ENCODE measurements around the gene GHDC. TPM values are rescaled to one million over a fixed set of nuclear protein-coding genes. Genes with fewer than 3 reads are reported as not detected.
"Not testable (repeated sequence)": the region's sequence is repeated elsewhere in the genome, so short reads cannot be mapped to it uniquely, and the experiment has no call there.

The GHDC gene
- total RNA-seq: 10 to 100 TPM; 29.1 to 53.0 (median 33.1) TPM

- H3K9me3 ChIP-seq: no peaks in the 10 kb centered on the region
- peak within 1 kb of the TSS; percentile 82 to 89 for H3K27ac ChIP-seq
- no peaks in the 10 kb centered on the region for H3K27me3 ChIP-seq
- intact Hi-C loops (cut with DNase I; ENCODE audit: low total_unique reads): no loop called here
- H3K4me3 ChIP-seq: peak within 1 kb of the TSS; percentile 75 to 84 (median 78)
- DNase-seq (ENCODE audit: low spot score in 2 of 2): peak; percentile 72 to 78
- TF ChIP-seq CTCF (IDR thresholded peaks at IDR 0.05) (no peak), POLR2A (IDR thresholded peaks at IDR 0.05) (no peak), POLR2AphosphoS5 (IDR thresholded peaks at IDR 0.05) (peak; percentile 49 to 61 (median 60))
- H3K36me3 ChIP-seq: no peaks in the 10 kb centered on the region
- peaks cover 0 to 7% of the 10 kb centered on the region in 2 donors for H3K4me1 ChIP-seq
Measured at GRCh38 chr17:42193969-42194899, at the start of gene GHDC. GHDC (minus strand) TSS chr17:42194494; CDS start chr17:42193581, 913 bp downstream.

GRCh38 chr17:42243493-42243982, 49.2 kb upstream of the GHDC start:
- Histone ChIP-seq H3K36me3 (no peaks in the 10 kb centered on the region), H3K9me3 (no peaks in the 10 kb centered on the region), H3K27ac (no peak overlapping the region), H3K4me3 (no peak overlapping the region), H3K27me3 (no peaks in the 10 kb centered on the region), H3K4me1 (no peaks in the 10 kb centered on the region)
- intact Hi-C loops (cut with DNase I; ENCODE audit: low total_unique reads): no loop called here
- DNase-seq (ENCODE audit: low spot score in 2 of 2): no peak
- no peak for TF ChIP-seq POLR2AphosphoS5 (IDR thresholded peaks at IDR 0.05)
- no peak for TF ChIP-seq CTCF (IDR thresholded peaks at IDR 0.05)
- TF ChIP-seq POLR2A (IDR thresholded peaks at IDR 0.05): no peak

- no peak for TF ChIP-seq POLR2AphosphoS5 (IDR thresholded peaks at IDR 0.05)
- no peak for TF ChIP-seq CTCF (IDR thresholded peaks at IDR 0.05)
- TF ChIP-seq POLR2A (IDR thresholded peaks at IDR 0.05): no peak
- H3K4me1 ChIP-seq: no peaks in the 10 kb centered on the region
- no peaks in the 10 kb centered on the region for H3K36me3 ChIP-seq
- H3K27me3 ChIP-seq: no peaks in the 10 kb centered on the region
- H3K4me3 ChIP-seq: no peak overlapping the region
- H3K27ac ChIP-seq: no peak overlapping the region
- DNase-seq (ENCODE audit: low spot score in 2 of 2): no peak
- H3K9me3 ChIP-seq: no peaks in the 10 kb centered on the region
- intact Hi-C loops (cut with DNase I; ENCODE audit: low total_unique reads): no loop called here
Measured at GRCh38 chr17:42241871-42242270, 47.6 kb upstream of the GHDC start.

- H3K4me1 ChIP-seq; H3K27me3 ChIP-seq; H3K27ac ChIP-seq; H3K36me3 ChIP-seq; H3K9me3 ChIP-seq; intact Hi-C loops (cut with DNase I; ENCODE audit: low total_unique reads); DNase-seq (ENCODE audit: low spot score in 2 of 2); H3K4me3 ChIP-seq: not testable (repeated sequence)
Measured at GRCh38 chr17:42240863-42241262, 46.6 kb upstream of the GHDC start.

- Histone ChIP-seq H3K27me3 (no peaks in the 10 kb centered on the region), H3K27ac (no peak overlapping the region), H3K36me3 (no peaks in the 10 kb centered on the region), H3K4me3 (no peak overlapping the region), H3K9me3 (no peaks in the 10 kb centered on the region), H3K4me1 (no peaks in the 10 kb centered on the region)
- intact Hi-C loops (cut with DNase I; ENCODE audit: low total_unique reads): no loop called here
- no peak for TF ChIP-seq POLR2AphosphoS5 (IDR thresholded peaks at IDR 0.05)
- TF ChIP-seq POLR2A (IDR thresholded peaks at IDR 0.05): no peak
- no peak for TF ChIP-seq CTCF (IDR thresholded peaks at IDR 0.05)
- DNase-seq (ENCODE audit: low spot score in 2 of 2): no peak
Measured at GRCh38 chr17:42240201-42240600, 45.9 kb upstream of the GHDC start.

- H3K4me3 ChIP-seq; DNase-seq (ENCODE audit: low spot score in 2 of 2); H3K36me3 ChIP-seq; H3K27me3 ChIP-seq; H3K27ac ChIP-seq; H3K4me1 ChIP-seq; H3K9me3 ChIP-seq; intact Hi-C loops (cut with DNase I; ENCODE audit: low total_unique reads): not testable (repeated sequence)
Measured at GRCh38 chr17:42239576-42239975, 45.3 kb upstream of the GHDC start.
